GDM1 (cell line): Measurements from ENCODE around the gene NAA60.
"Not testable (repeated sequence)": the region's sequence is repeated elsewhere in the genome, so short reads cannot be mapped to it uniquely, and the experiment has no call there.

Source experiments
- DNase-seq: peaks from one replicate; lab custom pipeline; 2025; lab: John Stamatoyannopoulos, UW

The NAA60 gene

DNA sequence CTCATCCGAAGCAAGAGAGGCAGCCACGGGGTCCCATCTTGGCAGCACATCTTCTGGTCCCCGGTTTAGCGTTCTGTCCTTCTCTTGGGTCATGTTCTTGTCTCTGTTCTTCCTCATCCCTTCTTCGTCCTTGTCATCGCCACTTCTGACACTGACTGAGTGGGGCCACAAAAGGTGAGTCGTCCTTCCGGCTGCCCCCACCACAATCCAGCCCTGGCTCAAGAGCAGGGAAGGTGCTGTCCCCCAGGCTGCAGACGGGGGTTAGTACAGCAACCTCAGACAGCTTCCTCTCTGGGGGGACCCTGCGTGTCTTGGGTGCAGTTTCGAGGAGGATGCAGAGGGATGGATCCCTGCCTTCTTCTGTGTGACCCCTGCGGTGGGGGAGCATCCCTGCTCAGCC, 21.8 kb downstream of the NAA60 start:
- no peak for DNase-seq

DNA sequence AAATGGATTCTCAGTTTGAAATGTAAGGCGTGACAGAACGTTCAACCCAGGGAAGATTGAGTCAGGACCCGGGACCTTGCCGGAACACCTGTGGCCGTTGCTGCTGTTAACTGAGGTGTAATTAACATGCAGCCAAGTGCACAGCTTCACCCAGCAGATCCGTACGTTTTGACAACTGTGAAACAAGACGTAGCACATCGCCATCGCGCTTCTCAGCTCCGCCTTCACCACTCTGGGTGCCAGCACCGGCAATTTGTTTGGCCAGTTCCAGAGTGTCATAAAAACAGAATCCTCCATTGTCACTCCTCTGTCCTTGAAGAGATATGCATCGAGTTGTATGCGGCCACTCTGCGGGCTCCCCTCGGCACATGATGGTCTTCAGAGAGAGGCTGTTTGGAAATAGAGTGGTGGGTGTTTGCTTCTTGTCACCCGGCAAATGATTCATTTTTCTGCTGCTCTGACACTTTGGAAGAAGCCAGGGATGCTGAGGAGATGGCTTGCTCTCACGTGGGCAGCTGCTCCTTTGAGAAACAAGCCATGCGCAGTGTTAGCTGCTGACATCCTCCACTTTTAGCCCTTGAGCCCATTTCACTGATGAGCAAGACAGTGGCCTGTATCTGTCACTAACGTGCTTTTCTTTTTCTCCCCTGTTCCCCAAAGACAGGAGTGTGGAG, 22.6 kb downstream of the NAA60 start:
- no peak for DNase-seq

DNA sequence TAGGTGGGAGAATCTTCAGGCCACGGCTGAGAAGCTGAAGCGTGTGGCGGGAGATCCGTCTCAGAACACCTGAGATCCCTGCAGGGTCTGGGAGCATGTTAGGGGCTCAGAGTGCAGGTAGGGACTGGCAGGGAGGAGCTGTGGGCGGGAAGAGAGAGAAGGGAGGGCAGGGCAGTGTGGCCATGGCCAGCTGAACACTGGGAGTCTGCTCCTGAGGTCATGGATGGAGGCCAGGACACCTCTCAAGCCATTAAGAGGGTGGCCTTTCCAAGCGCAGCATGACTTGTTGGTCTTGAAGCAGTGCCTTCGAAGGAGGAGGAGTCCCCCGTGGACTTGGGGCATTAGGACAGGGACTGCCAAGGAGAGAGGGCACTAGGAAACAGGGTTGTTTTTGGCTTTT, 23.7 kb downstream of the NAA60 start:
- DNase-seq, result no peak

GRCh38 chr16:3467921-3468320, 24.4 kb downstream of the NAA60 start:
- peak; percentile 54 for DNase-seq

DNA sequence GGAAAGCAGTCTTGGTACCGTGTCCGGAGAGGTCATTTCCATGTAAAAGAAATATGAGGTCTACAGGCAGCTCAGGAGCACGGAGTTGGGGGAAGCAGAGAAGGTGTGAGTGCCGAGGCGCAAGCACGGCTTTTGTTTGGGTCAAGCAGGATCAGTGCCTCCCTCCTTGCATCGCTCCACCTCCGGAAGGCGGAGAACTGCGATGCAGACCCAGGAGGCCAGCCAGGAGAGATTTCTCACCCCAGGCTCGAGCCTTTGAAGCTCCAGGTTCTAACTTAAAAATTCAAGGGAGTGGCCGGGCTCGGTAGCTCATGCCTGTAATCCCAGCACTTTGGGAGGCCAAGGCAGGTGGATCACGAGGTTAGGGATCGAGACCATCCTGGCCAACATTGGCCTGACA, 25.0 kb downstream of the NAA60 start:
- no peak for DNase-seq

DNA sequence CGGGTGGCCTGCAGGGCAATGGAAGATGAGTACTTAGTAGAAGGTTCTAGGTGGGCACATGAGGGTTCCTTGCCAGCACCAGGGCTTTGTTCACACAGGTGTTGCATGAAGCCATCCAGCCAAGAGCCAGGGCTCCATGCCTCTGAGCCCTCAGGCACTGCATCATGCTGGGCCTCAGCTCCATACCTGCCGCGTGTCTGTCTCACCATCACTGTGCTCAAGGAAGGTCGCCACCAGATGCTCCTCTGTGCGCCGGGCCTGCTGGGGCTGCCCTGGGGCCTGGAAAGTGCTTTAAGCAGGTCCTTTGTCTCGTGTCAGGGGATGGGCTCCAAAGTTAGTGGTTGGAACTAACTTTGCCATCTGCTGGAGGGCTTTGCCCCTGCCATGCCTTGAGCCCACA, 26.3 kb downstream of the NAA60 start:
- no peak for DNase-seq

DNA sequence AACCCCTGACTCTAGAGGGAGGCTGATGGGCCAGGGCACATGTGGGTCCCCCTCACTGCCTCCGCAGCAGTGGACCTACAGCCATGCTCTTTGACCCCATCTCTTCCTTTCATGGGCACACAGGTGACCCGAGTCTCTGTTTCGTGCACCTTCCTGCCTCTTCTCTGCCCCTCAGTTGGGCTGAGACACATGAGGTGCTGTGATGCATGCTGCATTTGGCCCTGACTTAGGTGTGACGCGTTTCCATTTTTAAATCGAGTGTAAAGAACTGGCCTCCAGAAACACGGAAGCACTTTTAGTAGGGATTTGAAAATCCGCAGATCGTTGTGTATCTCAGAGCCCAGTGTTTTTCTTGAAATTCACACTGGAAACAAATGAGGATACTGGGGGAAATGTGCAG, 27.2 kb downstream of the NAA60 start:
- DNase-seq, result no peak

DNA sequence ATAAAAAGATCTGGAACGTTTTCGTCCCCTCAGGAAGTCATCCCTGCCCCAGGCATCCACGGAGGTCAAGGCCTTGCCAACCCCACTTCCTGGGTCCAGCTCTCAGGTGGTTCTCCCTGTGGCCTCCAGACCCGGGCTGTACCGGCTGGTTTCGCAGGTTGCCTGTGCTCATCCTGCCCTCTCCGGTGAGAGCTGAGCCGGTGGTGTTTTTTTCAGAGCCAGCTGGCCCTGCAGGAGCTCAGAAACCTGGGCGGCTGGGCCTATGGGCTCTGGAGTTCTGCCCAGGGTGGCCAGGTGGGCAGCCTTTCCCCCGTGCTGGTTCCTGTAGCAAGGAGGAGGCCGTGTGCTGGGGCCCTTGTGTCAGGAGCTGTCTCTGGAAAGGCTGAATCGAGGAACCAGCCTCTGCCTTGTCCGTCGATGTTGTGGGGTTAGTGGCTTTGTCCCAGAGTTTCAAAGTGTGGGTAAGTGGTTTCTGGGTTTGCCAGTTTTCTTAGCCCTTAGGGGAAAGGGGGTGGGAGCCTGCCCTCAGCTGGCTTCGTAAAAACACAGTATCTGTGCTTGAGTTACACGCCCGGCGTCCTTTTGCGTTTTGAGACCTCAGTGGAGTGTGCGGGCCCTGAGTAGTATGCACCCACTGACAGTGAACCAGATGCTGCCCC, 28.2 kb downstream of the NAA60 start:
- no peak for DNase-seq

DNA sequence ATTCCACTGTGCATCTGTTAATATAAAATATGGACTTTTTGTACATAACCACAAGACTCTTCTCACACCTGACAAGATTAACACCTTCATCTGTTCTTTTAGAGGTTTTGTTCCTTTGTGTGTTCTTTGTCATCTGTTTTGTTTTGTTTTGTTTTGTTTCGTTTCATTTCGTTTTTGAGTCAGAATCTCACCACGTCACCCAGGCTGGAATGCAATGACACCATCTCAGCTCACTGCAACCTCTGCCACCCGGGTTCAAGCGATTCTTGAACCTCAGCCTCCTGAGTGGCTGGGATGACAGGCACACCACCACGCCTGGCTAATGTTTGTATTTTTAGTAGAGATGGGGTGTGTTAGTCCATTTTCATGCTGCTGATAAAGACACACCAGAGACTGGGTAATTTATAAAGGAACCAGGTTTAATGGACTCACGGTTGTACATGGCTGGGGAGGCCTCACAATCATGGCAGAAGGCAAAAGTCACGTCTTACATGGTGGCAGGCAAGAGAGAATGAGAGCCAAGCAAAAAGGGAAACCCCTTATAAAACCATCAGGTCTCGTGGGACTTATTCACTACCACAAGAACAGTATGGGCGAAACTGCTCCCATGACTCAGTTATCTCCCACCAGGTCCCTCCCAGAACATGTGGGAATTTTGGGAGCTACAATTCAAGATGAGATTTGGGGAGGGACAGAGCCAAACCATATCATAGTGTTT, 29.6 kb downstream of the NAA60 start:
- DNase-seq, result no peak

GRCh38 chr16:3473596-3473943, 30.1 kb downstream of the NAA60 start:
- DNase-seq, result not testable (repeated sequence)

DNA sequence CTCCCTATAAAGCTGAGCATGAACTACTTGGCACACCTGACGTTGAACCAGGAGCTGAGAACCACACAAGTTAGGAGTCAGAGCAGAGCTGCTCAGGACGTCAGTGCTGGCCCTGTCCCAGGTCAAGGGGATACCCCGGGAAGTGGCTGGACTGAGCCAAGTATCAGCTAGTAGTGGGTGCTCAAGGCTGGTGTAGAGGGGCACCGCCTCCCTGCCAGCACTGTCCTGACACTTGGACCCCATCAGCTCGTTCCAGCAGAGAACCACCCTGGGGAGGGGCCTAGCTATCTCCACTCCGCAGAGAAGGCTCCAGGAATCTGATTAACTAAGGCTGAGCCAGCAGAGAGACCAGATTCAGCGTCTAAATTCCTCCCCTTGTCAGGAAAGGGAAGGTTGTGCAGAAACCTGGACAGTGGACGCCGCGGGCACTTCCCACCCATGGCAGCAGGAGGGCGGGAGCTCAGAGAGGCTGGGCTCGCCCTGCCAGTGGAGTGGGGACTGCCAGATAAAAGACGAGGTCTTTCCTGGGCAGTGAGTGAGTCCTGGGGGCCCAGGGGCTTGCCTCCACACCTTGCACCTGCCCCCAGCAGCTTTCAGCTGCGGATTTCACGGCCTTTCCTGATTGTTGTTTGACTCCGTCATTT, 30.8 kb downstream of the NAA60 start:
- DNase-seq, result no peak

GRCh38 chr16:3474870-3475269, 31.4 kb downstream of the NAA60 start:
- not testable (repeated sequence) for DNase-seq

- DNase-seq, result no peak
Measured at GRCh38 chr16:3475604-3476375, 32.3 kb downstream of the NAA60 start.

- DNase-seq, result no peak
Measured at GRCh38 chr16:3476409-3476808, 32.9 kb downstream of the NAA60 start.

DNA sequence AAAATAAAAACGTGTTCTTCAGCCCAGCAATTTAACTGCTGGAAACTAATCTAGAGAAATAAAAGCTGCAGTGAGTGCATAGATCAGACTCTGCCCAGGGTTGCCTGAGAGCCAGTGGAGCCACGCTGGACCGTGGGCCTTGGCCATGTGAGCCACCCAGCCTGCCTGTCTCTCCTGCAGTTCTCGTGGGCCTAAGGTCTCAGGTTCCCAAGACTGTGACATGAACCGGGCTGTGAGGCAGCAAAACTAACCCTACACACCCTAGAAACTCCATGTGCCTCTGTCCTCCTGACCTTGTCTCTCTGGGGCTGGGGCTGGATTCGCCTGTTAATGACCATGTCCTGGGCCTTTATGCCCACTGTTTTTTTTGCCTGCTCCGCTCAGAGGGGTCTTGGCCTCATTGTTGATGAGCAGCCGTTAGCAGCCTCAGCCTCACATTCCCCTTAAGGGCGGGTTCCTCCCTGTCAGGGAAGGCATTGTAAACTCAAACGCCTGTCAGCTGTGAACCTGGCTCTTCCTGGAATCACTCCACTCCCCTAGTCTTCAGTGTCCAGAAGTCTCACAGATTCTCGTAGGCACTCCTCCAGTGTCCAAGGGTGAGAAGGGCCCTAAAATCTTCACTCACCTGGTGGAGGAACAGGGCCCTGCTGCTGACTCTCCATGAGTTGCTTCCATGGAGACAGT, 34.9 kb downstream of the NAA60 start:
- no peak for DNase-seq

GRCh38 chr16:3479654-3480216, 36.3 kb downstream of the NAA60 start:
- DNase-seq, result no peak

GRCh38 chr16:3480901-3481695, 37.6 kb downstream of the NAA60 start:
- DNase-seq, result no peak

DNA sequence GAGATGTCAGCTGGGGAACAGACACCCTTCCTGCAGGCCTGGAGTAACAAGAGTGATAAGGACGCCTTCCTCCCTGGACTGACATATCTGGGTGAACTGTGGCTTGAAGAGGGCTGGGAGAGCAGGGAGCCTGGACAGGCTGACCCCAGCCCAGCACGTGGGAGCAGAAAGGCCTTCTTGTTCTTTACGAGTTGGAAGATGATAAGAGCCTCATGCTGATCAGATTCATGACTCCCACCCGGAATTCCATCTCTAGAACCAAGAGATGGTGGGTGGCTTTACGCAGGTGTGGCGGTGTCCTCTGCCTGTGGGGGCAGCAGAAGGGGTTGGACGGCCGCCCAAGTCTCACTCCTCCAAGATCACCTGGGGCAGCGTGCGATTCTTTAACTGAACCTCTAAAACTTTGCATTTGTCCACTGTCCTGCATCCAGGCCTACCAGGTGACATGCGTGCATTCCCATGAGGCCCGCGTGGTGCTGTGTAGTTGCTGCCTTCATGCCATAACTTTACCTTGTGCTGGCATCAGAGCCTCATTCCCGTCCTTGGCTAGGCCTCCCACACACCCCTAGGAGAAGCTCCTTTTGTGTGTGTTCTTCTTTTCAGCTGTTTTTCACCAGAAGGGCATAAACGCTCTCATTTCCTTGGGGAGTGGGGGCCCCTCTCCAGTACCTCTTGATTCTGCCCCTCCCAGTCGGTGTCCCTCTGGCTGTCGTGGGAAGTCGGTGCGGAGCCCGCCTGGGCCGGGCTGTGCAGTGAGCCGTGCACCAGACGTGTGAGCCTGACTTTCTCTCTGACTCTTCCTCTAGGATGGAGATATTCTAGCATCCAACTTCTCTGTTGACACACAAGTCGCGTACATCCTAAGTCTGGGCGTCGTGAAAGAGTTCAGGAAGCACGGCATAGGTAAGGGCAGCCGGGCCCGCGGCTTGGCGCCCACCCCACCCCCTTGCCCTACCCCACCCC, 38.5 kb downstream of the NAA60 start:
- no peak for DNase-seq

DNA sequence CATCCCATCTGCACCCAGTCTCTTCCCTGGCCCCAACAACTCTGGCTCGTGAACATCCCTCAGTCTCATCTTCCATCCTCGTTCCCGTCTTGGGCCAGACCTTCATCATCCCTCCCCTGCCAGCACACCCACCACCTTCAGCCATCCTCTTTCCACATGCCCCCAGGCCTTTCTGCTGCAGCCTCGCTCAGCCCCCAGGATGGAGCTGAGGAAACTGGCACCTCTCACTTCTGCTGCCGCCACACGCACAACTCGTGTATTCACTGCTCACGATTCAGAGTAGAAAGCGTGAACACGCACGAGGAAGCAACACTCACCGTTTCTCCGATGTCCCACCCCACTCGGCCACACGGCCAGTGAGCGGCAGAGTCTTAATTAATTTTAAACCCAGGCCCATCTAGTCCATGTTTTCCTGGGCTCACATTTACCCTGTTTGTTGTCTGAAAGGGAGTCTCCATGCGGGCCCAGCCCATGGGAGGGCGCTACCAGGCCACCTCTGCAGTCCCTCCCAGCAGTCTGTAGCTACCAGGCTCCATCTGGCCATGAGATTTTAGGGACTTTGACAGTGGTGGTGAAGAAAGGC, 39.3 kb downstream of the NAA60 start:
- DNase-seq, result no peak
